NB4 (cell line): Measurements from ENCODE around the gene COX4I1.

Experiments used
- DNase-seq: peaks from one replicate; pipeline ENCODE4 v3.0.0; 2010; ENCODE audit warnings: low read depth
- H3K4me3 ChIP-seq: one replicate; pipeline ENCODE4 v1.5.1; 2011; ENCODE audit warnings: mild to moderate bottlenecking, low read depth, low read length, moderate library complexity
- CTCF ChIP-seq: IDR thresholded peaks from one replicate; pipeline ENCODE4 v1.5.1; 2012; ENCODE audit warnings: low read depth, low read length
- MYC ChIP-seq: IDR thresholded peaks from 2 replicates; pipeline ENCODE4 v1.6.1; 2011; ENCODE audit warnings: low read depth, low read length
- POLR2A ChIP-seq: IDR thresholded peaks from 2 replicates; pipeline ENCODE4 v1.6.1; 2011; ENCODE audit warnings: mild to moderate bottlenecking; ENCODE audit not compliant: insufficient read length; ENCODE audit errors: extremely low read depth
- TF ChIP-seq, protein P1 (sequence below): IDR thresholded peaks from 2 replicates; pipeline ENCODE4 v1.6.1; 2011; ENCODE audit warnings: low read depth, low read length

Gene COX4I1

DNA sequence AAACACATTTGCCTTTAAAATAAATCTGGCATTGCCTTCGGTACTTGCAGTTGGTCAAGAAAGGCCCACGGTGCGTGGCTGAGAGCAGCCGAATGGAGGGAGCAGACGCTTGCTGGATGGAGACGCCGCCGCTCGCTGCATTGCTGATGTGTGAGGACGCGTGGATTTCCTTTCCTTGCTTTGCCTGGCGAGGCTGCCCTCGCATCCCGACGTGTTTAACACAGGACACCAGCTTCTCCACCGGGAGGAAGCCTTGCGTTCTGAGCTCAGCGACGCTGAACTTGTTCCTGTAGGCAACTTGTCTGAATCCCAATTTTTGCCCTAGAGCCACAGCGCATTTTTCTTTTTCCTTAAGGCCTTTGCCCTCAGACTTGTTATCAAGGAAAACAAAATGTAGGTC is 45.8 kb downstream of the COX4I1 start:
- H3K4me3 ChIP-seq = no peak overlapping the region
- TF ChIP-seq CTCF (no peak), MYC (no peak), POLR2A (no peak)
- TF ChIP-seq, protein P1, sequence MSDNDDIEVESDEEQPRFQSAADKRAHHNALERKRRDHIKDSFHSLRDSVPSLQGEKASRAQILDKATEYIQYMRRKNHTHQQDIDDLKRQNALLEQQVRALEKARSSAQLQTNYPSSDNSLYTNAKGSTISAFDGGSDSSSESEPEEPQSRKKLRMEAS = no peak
- DNase-seq = no peak

DNA sequence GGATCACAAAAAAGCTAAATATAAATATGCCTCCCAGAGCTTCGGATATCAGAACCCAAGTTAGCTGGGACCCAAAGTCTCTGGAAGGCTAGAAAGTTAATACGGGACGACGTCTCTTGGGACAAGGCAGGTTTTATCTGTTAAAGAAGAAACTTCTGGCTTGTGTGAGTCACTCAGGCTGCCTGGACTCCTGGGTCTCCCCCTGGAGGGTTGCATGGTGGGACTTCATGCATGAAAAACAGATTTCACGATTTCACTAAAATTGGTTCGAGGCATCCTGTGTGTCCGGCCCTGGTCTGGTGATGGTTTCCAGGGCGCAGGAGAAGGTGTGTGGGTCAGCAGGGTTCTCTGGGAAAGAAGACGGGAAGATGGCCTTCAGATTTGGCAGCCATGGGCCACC is 47.0 kb downstream of the COX4I1 start:
- DNase-seq = peak; percentile 61
- TF ChIP-seq, protein P1 = no peak
- TF ChIP-seq POLR2A (no peak), CTCF (no peak), MYC (no peak)
- H3K4me3 ChIP-seq = no peak overlapping the region

DNA sequence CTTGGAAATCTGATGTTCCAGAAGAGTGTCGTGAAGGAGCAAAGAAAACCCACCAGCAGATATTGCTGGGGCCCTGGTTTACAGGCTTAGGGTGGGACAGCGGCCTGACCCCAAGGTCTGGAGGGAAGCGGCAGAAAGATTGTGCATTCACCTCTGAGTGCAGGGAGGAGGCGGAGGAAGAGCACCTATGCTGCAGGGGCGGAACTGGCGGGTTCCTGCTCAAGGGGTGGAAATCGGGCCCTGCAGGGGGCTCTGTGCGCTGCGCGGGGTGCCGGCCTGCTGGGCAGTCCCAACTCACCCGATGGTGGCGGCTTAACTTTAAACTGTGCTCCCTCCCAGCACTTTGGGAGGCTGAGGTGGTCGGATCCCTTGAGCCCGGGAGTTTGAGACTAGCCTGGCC is 47.5 kb downstream of the COX4I1 start:
- no peak for TF ChIP-seq CTCF
- TF ChIP-seq POLR2A = no peak
- DNase-seq = no peak
- no peak overlapping the region for H3K4me3 ChIP-seq

- DNase-seq = peak; percentile 64
- TF ChIP-seq MYC (no peak), POLR2A (no peak), CTCF (no peak)
- TF ChIP-seq, protein P1 = no peak
- no peak overlapping the region for H3K4me3 ChIP-seq
These were observed 48.4 kb downstream of the COX4I1 start for GRCh38 chr16:85847681-85848601.

- no peak for DNase-seq
- TF ChIP-seq MYC (no peak), POLR2A (no peak), CTCF (no peak)
- TF ChIP-seq, protein P1 = no peak
- H3K4me3 ChIP-seq = no peak overlapping the region
These were observed 49.5 kb downstream of the COX4I1 start for GRCh38 chr16:85848986-85849385.
